Measurements from ENCODE around the gene UVRAG.

Gene UVRAG

GRCh38 chr11:76096552-76096951, 281.5 kb downstream of the UVRAG start:
- Mint-ChIP-seq H3K27ac (ENCODE audit: low read depth) (no peak overlapping the region), H3K9me3 (no peaks in the 10 kb centered on the region), H3K4me1 (peaks cover 14% of the 10 kb centered on the region), H3K27me3 (no peaks in the 10 kb centered on the region), H3K4me3 (no peak overlapping the region), H3K36me3 (ENCODE audit: insufficient read depth) (peaks cover 2% of the 10 kb centered on the region)
- DNase-seq (ENCODE audit: low spot score in 2 of 2) (no peak), ATAC-seq (replicated peaks; ENCODE audit: extremely low read depth, poor library complexity, severe bottlenecking) (no peak)

GRCh38 chr11:76102802-76103201, 287.8 kb downstream of the UVRAG start:
- Mint-ChIP-seq H3K27ac (ENCODE audit: low read depth) (no peak overlapping the region), H3K4me1 (no peaks in the 10 kb centered on the region), H3K36me3 (ENCODE audit: insufficient read depth) (no peaks in the 10 kb centered on the region), H3K27me3 (no peaks in the 10 kb centered on the region), H3K4me3 (no peak overlapping the region), H3K9me3 (no peaks in the 10 kb centered on the region)
- ATAC-seq (replicated peaks; ENCODE audit: extremely low read depth, poor library complexity, severe bottlenecking) = no peak
- no peak for DNase-seq (ENCODE audit: low spot score in 2 of 2)

GRCh38 chr11:76103460-76103859, 288.4 kb downstream of the UVRAG start:
- Mint-ChIP-seq H3K4me3 (no peak overlapping the region), H3K9me3 (no peaks in the 10 kb centered on the region), H3K27ac (ENCODE audit: low read depth) (no peak overlapping the region), H3K36me3 (ENCODE audit: insufficient read depth) (no peaks in the 10 kb centered on the region), H3K27me3 (no peaks in the 10 kb centered on the region), H3K4me1 (no peaks in the 10 kb centered on the region)
- ATAC-seq (replicated peaks; ENCODE audit: extremely low read depth, poor library complexity, severe bottlenecking) (no peak), DNase-seq (ENCODE audit: low spot score in 2 of 2) (no peak)

GRCh38 chr11:76104285-76104684, 289.3 kb downstream of the UVRAG start:
- ATAC-seq (replicated peaks; ENCODE audit: extremely low read depth, poor library complexity, severe bottlenecking) = no peak

GRCh38 chr11:76105637-76106036, 290.6 kb downstream of the UVRAG start:
- Mint-ChIP-seq H3K4me3 (no peak overlapping the region), H3K36me3 (ENCODE audit: insufficient read depth) (no peaks in the 10 kb centered on the region), H3K4me1 (no peaks in the 10 kb centered on the region), H3K27me3 (no peaks in the 10 kb centered on the region), H3K27ac (ENCODE audit: low read depth) (no peak overlapping the region), H3K9me3 (no peaks in the 10 kb centered on the region)
- no peak for DNase-seq (ENCODE audit: low spot score in 2 of 2)
- no peak for ATAC-seq (replicated peaks; ENCODE audit: extremely low read depth, poor library complexity, severe bottlenecking)

More at GRCh38 chr11:76104285-76104684, 289.3 kb downstream of the UVRAG start:
- Mint-ChIP-seq H3K9me3 (no peaks in the 10 kb centered on the region), H3K27me3 (no peaks in the 10 kb centered on the region), H3K4me1 (no peaks in the 10 kb centered on the region), H3K36me3 (ENCODE audit: insufficient read depth) (no peaks in the 10 kb centered on the region), H3K4me3 (no peak overlapping the region), H3K27ac (ENCODE audit: low read depth) (no peak overlapping the region)
- no peak for DNase-seq (ENCODE audit: low spot score in 2 of 2)

- no peak overlapping the region for H3K27ac Mint-ChIP-seq (ENCODE audit: low read depth)
- H3K36me3 Mint-ChIP-seq (ENCODE audit: insufficient read depth) = peaks cover 2% of the 10 kb centered on the region
- H3K4me1 Mint-ChIP-seq = no peaks in the 10 kb centered on the region
- DNase-seq (ENCODE audit: low spot score in 2 of 2) (no peak), ATAC-seq (replicated peaks; ENCODE audit: extremely low read depth, poor library complexity, severe bottlenecking) (no peak)
- H3K27me3 Mint-ChIP-seq = no peaks in the 10 kb centered on the region
- no peaks in the 10 kb centered on the region for H3K9me3 Mint-ChIP-seq
- no peak overlapping the region for H3K4me3 Mint-ChIP-seq
Measured at GRCh38 chr11:76107971-76108370, 293.0 kb downstream of the UVRAG start.

GRCh38 chr11:76114238-76114637, 299.2 kb downstream of the UVRAG start:
- no peak for ATAC-seq (replicated peaks; ENCODE audit: extremely low read depth, poor library complexity, severe bottlenecking)
- Mint-ChIP-seq H3K27ac (ENCODE audit: low read depth) (no peak overlapping the region), H3K4me3 (no peak overlapping the region), H3K27me3 (no peaks in the 10 kb centered on the region), H3K4me1 (no peaks in the 10 kb centered on the region), H3K9me3 (no peaks in the 10 kb centered on the region), H3K36me3 (ENCODE audit: insufficient read depth) (peaks cover 8% of the 10 kb centered on the region)
- no peak for DNase-seq (ENCODE audit: low spot score in 2 of 2)

GRCh38 chr11:76115555-76115954, 300.5 kb downstream of the UVRAG start:
- H3K27ac Mint-ChIP-seq (ENCODE audit: low read depth) = no peak overlapping the region
- DNase-seq (ENCODE audit: low spot score in 2 of 2) (no peak), ATAC-seq (replicated peaks; ENCODE audit: extremely low read depth, poor library complexity, severe bottlenecking) (no peak)
- peaks cover 8% of the 10 kb centered on the region for H3K36me3 Mint-ChIP-seq (ENCODE audit: insufficient read depth)
- H3K4me1 Mint-ChIP-seq = no peaks in the 10 kb centered on the region
- no peaks in the 10 kb centered on the region for H3K9me3 Mint-ChIP-seq
- no peaks in the 10 kb centered on the region for H3K27me3 Mint-ChIP-seq
- no peak overlapping the region for H3K4me3 Mint-ChIP-seq

- no peak for DNase-seq (ENCODE audit: low spot score in 2 of 2)
- Mint-ChIP-seq H3K27ac (ENCODE audit: low read depth) (no peak overlapping the region), H3K4me1 (no peaks in the 10 kb centered on the region), H3K36me3 (ENCODE audit: insufficient read depth) (peaks cover 6% of the 10 kb centered on the region), H3K27me3 (no peaks in the 10 kb centered on the region), H3K4me3 (no peak overlapping the region), H3K9me3 (no peaks in the 10 kb centered on the region)
- no peak for ATAC-seq (replicated peaks; ENCODE audit: extremely low read depth, poor library complexity, severe bottlenecking)
Measured at GRCh38 chr11:76119032-76119431, 304.0 kb downstream of the UVRAG start.

GRCh38 chr11:76119779-76120178, 304.8 kb downstream of the UVRAG start:
- H3K36me3 Mint-ChIP-seq (ENCODE audit: insufficient read depth) = peaks cover 6% of the 10 kb centered on the region
- H3K9me3 Mint-ChIP-seq = no peaks in the 10 kb centered on the region
- no peaks in the 10 kb centered on the region for H3K27me3 Mint-ChIP-seq
- no peak overlapping the region for H3K27ac Mint-ChIP-seq (ENCODE audit: low read depth)
- no peak for ATAC-seq (replicated peaks; ENCODE audit: extremely low read depth, poor library complexity, severe bottlenecking)
- H3K4me3 Mint-ChIP-seq = no peak overlapping the region
- DNase-seq (ENCODE audit: low spot score in 2 of 2) = no peak
- no peaks in the 10 kb centered on the region for H3K4me1 Mint-ChIP-seq

- DNase-seq (ENCODE audit: low spot score in 2 of 2) (no peak), ATAC-seq (replicated peaks; ENCODE audit: extremely low read depth, poor library complexity, severe bottlenecking) (no peak)
- Mint-ChIP-seq H3K27me3 (no peaks in the 10 kb centered on the region), H3K9me3 (no peaks in the 10 kb centered on the region), H3K4me3 (no peak overlapping the region), H3K36me3 (ENCODE audit: insufficient read depth) (peaks cover 6% of the 10 kb centered on the region), H3K27ac (ENCODE audit: low read depth) (no peak overlapping the region), H3K4me1 (no peaks in the 10 kb centered on the region)
Measured at GRCh38 chr11:76120513-76121101, 305.6 kb downstream of the UVRAG start.

- DNase-seq (ENCODE audit: low spot score in 2 of 2) (no peak), ATAC-seq (replicated peaks; ENCODE audit: extremely low read depth, poor library complexity, severe bottlenecking) (no peak)
- Mint-ChIP-seq H3K36me3 (ENCODE audit: insufficient read depth) (peaks cover 3% of the 10 kb centered on the region), H3K4me1 (no peaks in the 10 kb centered on the region), H3K27ac (ENCODE audit: low read depth) (no peak overlapping the region), H3K27me3 (no peaks in the 10 kb centered on the region), H3K9me3 (no peaks in the 10 kb centered on the region), H3K4me3 (no peak overlapping the region)
Measured at GRCh38 chr11:76123248-76123647, 308.2 kb downstream of the UVRAG start.

GRCh38 chr11:76124905-76125770, 310.1 kb downstream of the UVRAG start:
- Mint-ChIP-seq H3K4me1 (no peaks in the 10 kb centered on the region), H3K36me3 (ENCODE audit: insufficient read depth) (peaks cover 3% of the 10 kb centered on the region), H3K4me3 (no peak overlapping the region), H3K9me3 (no peaks in the 10 kb centered on the region), H3K27ac (ENCODE audit: low read depth) (no peak overlapping the region), H3K27me3 (no peaks in the 10 kb centered on the region)
- ATAC-seq (replicated peaks; ENCODE audit: extremely low read depth, poor library complexity, severe bottlenecking) (no peak), DNase-seq (ENCODE audit: low spot score in 2 of 2) (no peak)
